Neural crest cell (in vitro differentiated cells): ENCODE results near the gene TNS3. TPM values are rescaled to one million over a fixed set of nuclear protein-coding genes. Genes with fewer than 3 reads are reported as not detected.

ENCODE experiments used
- DNase-seq: peaks from one replicate; pipeline ENCODE4 v3.0.0; 2021; ENCODE audit warnings: low read depth, mixed read lengths, low spot score
- H3K27ac Mint-ChIP-seq: one replicate; pipeline ENCODE4 v1.8.0; 2021; ENCODE audit warnings: mild to moderate bottlenecking, mixed read lengths; ENCODE audit not compliant: unreplicated experiment
- H3K27me3 Mint-ChIP-seq: 2 replicates; pipeline ENCODE4 v1.8.0; 2021; ENCODE audit warnings: low read depth, mild to moderate bottlenecking, mixed read lengths
- H3K36me3 Mint-ChIP-seq: 2 replicates; pipeline ENCODE4 v1.8.0; 2021; ENCODE audit warnings: low read depth, mild to moderate bottlenecking, mixed read lengths
- H3K4me1 Mint-ChIP-seq: 2 replicates; pipeline ENCODE4 v1.8.0; 2021; ENCODE audit warnings: mixed read lengths
- H3K4me3 Mint-ChIP-seq: one replicate; pipeline ENCODE4 v1.8.0; 2021; ENCODE audit warnings: mild to moderate bottlenecking, mixed read lengths
- H3K9me3 Mint-ChIP-seq: 2 replicates; pipeline ENCODE4 v1.8.0; 2021; ENCODE audit warnings: mixed read lengths
- CTCF ChIP-seq: fragments of 200-600 bp; sonication (generic); conservative IDR thresholded peaks from 2 replicates; pipeline ENCODE4 v1.5.0; 2021; ENCODE audit warnings: antibody characterized with exemption, mild to moderate bottlenecking
- total RNA-seq: library from RNA; stranded (reverse); gene quantifications from 2 replicates; pipeline ENCODE4 v1.2.1, GENCODE V29; 2021

The TNS3 gene
- total RNA-seq, 1 donor from 2014 or later: 26.4 TPM

GRCh38 chr7:47479821-47480575, 101.9 kb downstream of the TNS3 start:
- Mint-ChIP-seq H3K27ac (no peak overlapping the region), H3K4me1 (peaks cover 66% of the 10 kb centered on the region), H3K27me3 (no peaks in the 10 kb centered on the region), H3K36me3 (peaks cover 2% of the 10 kb centered on the region), H3K9me3 (no peaks in the 10 kb centered on the region), H3K4me3 (no peak overlapping the region)
- no peak for TF ChIP-seq CTCF
- no peak for DNase-seq

- Mint-ChIP-seq H3K27ac (no peak overlapping the region), H3K9me3 (no peaks in the 10 kb centered on the region), H3K4me1 (peaks cover 66% of the 10 kb centered on the region), H3K27me3 (no peaks in the 10 kb centered on the region), H3K36me3 (peaks cover 2% of the 10 kb centered on the region), H3K4me3 (no peak overlapping the region)
- TF ChIP-seq CTCF: no peak
- DNase-seq: no peak
Observed at GRCh38 chr7:47478926-47479711, 102.8 kb downstream of the TNS3 start.

- Mint-ChIP-seq H3K27me3 (no peaks in the 10 kb centered on the region), H3K4me1 (peaks cover 59% of the 10 kb centered on the region), H3K9me3 (no peaks in the 10 kb centered on the region), H3K27ac (no peak overlapping the region), H3K36me3 (peaks cover 2% of the 10 kb centered on the region), H3K4me3 (no peak overlapping the region)
- no peak for TF ChIP-seq CTCF
- no peak for DNase-seq
Observed at GRCh38 chr7:47478017-47478344, 103.9 kb downstream of the TNS3 start.

- peaks cover 2% of the 10 kb centered on the region for H3K36me3 Mint-ChIP-seq
- H3K27me3 Mint-ChIP-seq: no peaks in the 10 kb centered on the region
- H3K27ac Mint-ChIP-seq: no peak overlapping the region
- no peak for DNase-seq
- no peak for TF ChIP-seq CTCF
- peaks cover 54% of the 10 kb centered on the region for H3K4me1 Mint-ChIP-seq
- no peak overlapping the region for H3K4me3 Mint-ChIP-seq
- no peaks in the 10 kb centered on the region for H3K9me3 Mint-ChIP-seq
Observed at GRCh38 chr7:47477191-47478016, 104.5 kb downstream of the TNS3 start.

- no peak overlapping the region for H3K27ac Mint-ChIP-seq
- no peak for DNase-seq
- peaks cover 4% of the 10 kb centered on the region for H3K36me3 Mint-ChIP-seq
- no peaks in the 10 kb centered on the region for H3K9me3 Mint-ChIP-seq
- TF ChIP-seq CTCF: no peak
- H3K27me3 Mint-ChIP-seq: no peaks in the 10 kb centered on the region
- H3K4me3 Mint-ChIP-seq: no peak overlapping the region
- H3K4me1 Mint-ChIP-seq: peaks cover 52% of the 10 kb centered on the region
Observed at GRCh38 chr7:47475880-47476227, 106.1 kb downstream of the TNS3 start.
